ENCODE data around the gene ALK.

ALK gene

DNA sequence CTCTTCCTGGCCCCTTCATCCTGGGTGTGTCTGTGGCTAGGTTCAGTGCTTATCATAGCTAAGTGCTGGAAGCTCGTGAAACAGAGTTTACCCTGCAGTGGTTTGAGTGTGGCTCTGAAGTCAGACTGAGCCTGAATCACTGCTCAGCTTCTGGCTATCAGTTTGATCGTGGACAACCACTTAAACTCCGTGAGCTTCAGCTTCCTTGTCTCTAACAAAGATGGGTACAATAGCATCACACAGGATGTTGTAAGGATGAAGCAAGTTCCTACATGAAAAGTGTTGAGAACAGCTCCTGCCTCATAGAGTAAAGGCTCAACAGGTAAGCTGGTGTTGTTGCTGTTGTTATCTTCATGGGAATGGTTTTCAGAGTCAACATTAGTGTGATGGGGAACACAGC lies 595.8 kb downstream of the ALK start:
- Histone ChIP-seq H3K27ac (ENCODE audit: low read depth, low read length, poor library complexity, severe bottlenecking) (no peak overlapping the region), H3K9ac (ENCODE audit: low read length) (no peak overlapping the region), H3K4me1 (ENCODE audit: insufficient read depth, low read length, severe bottlenecking) (no peaks in the 10 kb centered on the region), H3K9me2 (ENCODE audit: low read depth, low read length) (no peaks in the 10 kb centered on the region), H3K4me3 (ENCODE audit: low read depth, low read length, poor library complexity, severe bottlenecking) (no peak overlapping the region), H2AFZ (ENCODE audit: low read length) (no peak overlapping the region), H3K27me3 (ENCODE audit: insufficient read depth, low read length) (peaks cover 5% of the 10 kb centered on the region; the same call in 1 of the 2 replicates), H4K20me1 (ENCODE audit: insufficient read depth, low read length) (no peaks in the 10 kb centered on the region), H3K9me3 (ENCODE audit: low read length) (no peaks in the 10 kb centered on the region), H3K36me3 (ENCODE audit: insufficient read depth, low read length) (no peaks in the 10 kb centered on the region), H3K4me2 (ENCODE audit: low read length) (no peak overlapping the region), H3K79me2 (ENCODE audit: insufficient read depth, low read length) (no peaks in the 10 kb centered on the region), H3F3A (ENCODE audit: insufficient read depth, low read length) (no peaks in the 10 kb centered on the region)
- TF ChIP-seq EZH2 (IDR thresholded peaks at IDR 0.05; ENCODE audit: borderline replicate concordance, low read length) = no peak
- TF ChIP-seq, protein P1, sequence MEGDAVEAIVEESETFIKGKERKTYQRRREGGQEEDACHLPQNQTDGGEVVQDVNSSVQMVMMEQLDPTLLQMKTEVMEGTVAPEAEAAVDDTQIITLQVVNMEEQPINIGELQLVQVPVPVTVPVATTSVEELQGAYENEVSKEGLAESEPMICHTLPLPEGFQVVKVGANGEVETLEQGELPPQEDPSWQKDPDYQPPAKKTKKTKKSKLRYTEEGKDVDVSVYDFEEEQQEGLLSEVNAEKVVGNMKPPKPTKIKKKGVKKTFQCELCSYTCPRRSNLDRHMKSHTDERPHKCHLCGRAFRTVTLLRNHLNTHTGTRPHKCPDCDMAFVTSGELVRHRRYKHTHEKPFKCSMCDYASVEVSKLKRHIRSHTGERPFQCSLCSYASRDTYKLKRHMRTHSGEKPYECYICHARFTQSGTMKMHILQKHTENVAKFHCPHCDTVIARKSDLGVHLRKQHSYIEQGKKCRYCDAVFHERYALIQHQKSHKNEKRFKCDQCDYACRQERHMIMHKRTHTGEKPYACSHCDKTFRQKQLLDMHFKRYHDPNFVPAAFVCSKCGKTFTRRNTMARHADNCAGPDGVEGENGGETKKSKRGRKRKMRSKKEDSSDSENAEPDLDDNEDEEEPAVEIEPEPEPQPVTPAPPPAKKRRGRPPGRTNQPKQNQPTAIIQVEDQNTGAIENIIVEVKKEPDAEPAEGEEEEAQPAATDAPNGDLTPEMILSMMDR (IDR thresholded peaks at IDR 0.05; ENCODE audit: low read length) = no peak

DNA sequence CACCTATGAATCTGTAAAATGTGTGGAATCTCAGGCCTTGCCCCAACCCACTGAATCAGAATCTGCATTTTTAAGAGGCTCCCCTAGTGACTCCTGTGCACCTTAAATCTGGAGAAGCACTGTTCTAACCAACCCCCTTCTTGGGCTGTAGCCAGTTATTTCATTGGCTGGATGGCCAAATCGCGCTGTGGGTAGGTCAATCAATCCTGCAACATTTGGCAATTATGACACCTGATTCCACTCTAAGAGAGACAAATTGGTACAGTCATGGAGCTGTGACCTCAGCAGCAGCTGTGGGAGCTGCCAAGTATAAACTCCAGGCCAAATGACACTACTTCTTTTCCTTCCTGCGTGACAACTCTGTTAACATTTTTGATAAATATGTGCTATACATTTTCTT lies 597.4 kb downstream of the ALK start:
- H2AFZ ChIP-seq (ENCODE audit: low read length) = no peak overlapping the region

DNA sequence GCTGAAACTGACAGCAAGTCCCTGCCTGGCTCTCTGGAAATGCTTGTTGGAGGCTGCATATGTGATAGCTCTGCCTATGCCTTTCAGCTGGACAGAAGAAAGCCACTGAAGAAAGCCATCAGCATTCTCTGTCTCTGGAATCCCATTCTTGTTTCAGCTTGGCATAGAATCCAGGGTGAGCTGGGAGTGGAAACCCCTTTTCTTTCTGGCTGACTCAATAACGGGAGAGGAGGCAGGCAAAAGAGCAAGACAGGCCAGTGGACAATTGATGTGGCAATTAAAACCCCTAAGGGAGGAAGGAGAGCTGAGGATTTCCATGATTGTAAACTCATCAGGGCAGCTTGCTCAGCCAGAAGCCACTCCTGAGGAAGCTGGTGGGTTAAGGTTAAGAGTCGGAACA lies 598.1 kb downstream of the ALK start:
- no peaks in the 10 kb centered on the region for H3K9me2 ChIP-seq (ENCODE audit: low read depth, low read length)
- H3K36me3 ChIP-seq (ENCODE audit: insufficient read depth, low read length) = no peaks in the 10 kb centered on the region
- peaks cover 5% of the 10 kb centered on the region; the same call in 1 of the 2 replicates for H3K27me3 ChIP-seq (ENCODE audit: insufficient read depth, low read length)
- no peaks in the 10 kb centered on the region for H3K9me3 ChIP-seq (ENCODE audit: low read length)
- H3K4me1 ChIP-seq (ENCODE audit: insufficient read depth, low read length, severe bottlenecking) = no peaks in the 10 kb centered on the region
- no peak overlapping the region for H3K4me2 ChIP-seq (ENCODE audit: low read length)
- no peaks in the 10 kb centered on the region for H3K79me2 ChIP-seq (ENCODE audit: insufficient read depth, low read length)
- no peaks in the 10 kb centered on the region for H4K20me1 ChIP-seq (ENCODE audit: insufficient read depth, low read length)
- no peak for TF ChIP-seq EZH2 (IDR thresholded peaks at IDR 0.05; ENCODE audit: borderline replicate concordance, low read length)
- TF ChIP-seq, protein P1 (IDR thresholded peaks at IDR 0.05; ENCODE audit: low read length) = no peak
- no peak overlapping the region for H3K9ac ChIP-seq (ENCODE audit: low read length)
- no peaks in the 10 kb centered on the region for H3F3A ChIP-seq (ENCODE audit: insufficient read depth, low read length)
- no peak overlapping the region for H3K4me3 ChIP-seq (ENCODE audit: low read depth, low read length, poor library complexity, severe bottlenecking)
- no peak overlapping the region for H2AFZ ChIP-seq (ENCODE audit: low read length)
- no peak overlapping the region for H3K27ac ChIP-seq (ENCODE audit: low read depth, low read length, poor library complexity, severe bottlenecking)

More for the DNA sequence above, 597.4 kb downstream of the ALK start:
- Histone ChIP-seq H3K79me2 (ENCODE audit: insufficient read depth, low read length) (no peaks in the 10 kb centered on the region), H3F3A (ENCODE audit: insufficient read depth, low read length) (no peaks in the 10 kb centered on the region), H3K36me3 (ENCODE audit: insufficient read depth, low read length) (no peaks in the 10 kb centered on the region), H3K4me3 (ENCODE audit: low read depth, low read length, poor library complexity, severe bottlenecking) (no peak overlapping the region), H3K9me3 (ENCODE audit: low read length) (no peaks in the 10 kb centered on the region), H3K9ac (ENCODE audit: low read length) (no peak overlapping the region), H4K20me1 (ENCODE audit: insufficient read depth, low read length) (no peaks in the 10 kb centered on the region), H3K4me1 (ENCODE audit: insufficient read depth, low read length, severe bottlenecking) (no peaks in the 10 kb centered on the region), H3K27ac (ENCODE audit: low read depth, low read length, poor library complexity, severe bottlenecking) (no peak overlapping the region), H3K27me3 (ENCODE audit: insufficient read depth, low read length) (peaks cover 5% of the 10 kb centered on the region; the same call in 1 of the 2 replicates), H3K4me2 (ENCODE audit: low read length) (no peak overlapping the region), H3K9me2 (ENCODE audit: low read depth, low read length) (no peaks in the 10 kb centered on the region)
- TF ChIP-seq, protein P1 (IDR thresholded peaks at IDR 0.05; ENCODE audit: low read length) = no peak
- TF ChIP-seq EZH2 (IDR thresholded peaks at IDR 0.05; ENCODE audit: borderline replicate concordance, low read length) = no peak
